Measurements from ENCODE around the gene APEX1. TPM values are rescaled to one million over a fixed set of nuclear protein-coding genes. Genes with fewer than 3 reads are reported as not detected.
A peak's percentile ranks its signal among the peaks of the same experiment; 100 is the strongest.

APEX1 gene
- total RNA-seq, 1 donor from 2014 or later, result 328 TPM

GRCh38 chr14:20421267-20421666 lies 33.8 kb upstream of the APEX1 start:
- DNase-seq (ENCODE audit: low read depth), result no peak
- TF ChIP-seq CTCF (IDR thresholded peaks at IDR 0.05; ENCODE audit: insufficient read depth, low read length, poor library complexity, severe bottlenecking), result no peak
- Histone ChIP-seq H3K36me3 (ENCODE audit: control insufficient read depth, insufficient read depth, low read length) (no peaks in the 10 kb centered on the region), H3K27me3 (ENCODE audit: control insufficient read depth, insufficient read depth, low read length) (no peaks in the 10 kb centered on the region), H3K4me3 (ENCODE audit: low read depth, low read length) (no peak overlapping the region)

- no peak for TF ChIP-seq CTCF (IDR thresholded peaks at IDR 0.05; ENCODE audit: insufficient read depth, low read length, poor library complexity, severe bottlenecking)
- H3K4me3 ChIP-seq (ENCODE audit: low read depth, low read length), result no peak overlapping the region
- no peaks in the 10 kb centered on the region for H3K36me3 ChIP-seq (ENCODE audit: control insufficient read depth, insufficient read depth, low read length)
- DNase-seq (ENCODE audit: low read depth), result no peak
- H3K27me3 ChIP-seq (ENCODE audit: control insufficient read depth, insufficient read depth, low read length), result no peaks in the 10 kb centered on the region
Measured at GRCh38 chr14:20422886-20423285, 32.1 kb upstream of the APEX1 start.

- TF ChIP-seq CTCF (IDR thresholded peaks at IDR 0.05; ENCODE audit: insufficient read depth, low read length, poor library complexity, severe bottlenecking), result no peak
- Histone ChIP-seq H3K4me3 (ENCODE audit: low read depth, low read length) (no peak overlapping the region), H3K27me3 (ENCODE audit: control insufficient read depth, insufficient read depth, low read length) (no peaks in the 10 kb centered on the region), H3K36me3 (ENCODE audit: control insufficient read depth, insufficient read depth, low read length) (no peaks in the 10 kb centered on the region)
- no peak for DNase-seq (ENCODE audit: low read depth)
Measured at GRCh38 chr14:20424851-20425250, 30.2 kb upstream of the APEX1 start.

GRCh38 chr14:20427231-20428009 lies 27.6 kb upstream of the APEX1 start:
- Histone ChIP-seq H3K4me3 (ENCODE audit: low read depth, low read length) (no peak overlapping the region), H3K27me3 (ENCODE audit: control insufficient read depth, insufficient read depth, low read length) (no peaks in the 10 kb centered on the region), H3K36me3 (ENCODE audit: control insufficient read depth, insufficient read depth, low read length) (no peaks in the 10 kb centered on the region)
- no peak for TF ChIP-seq CTCF (IDR thresholded peaks at IDR 0.05; ENCODE audit: insufficient read depth, low read length, poor library complexity, severe bottlenecking)
- DNase-seq (ENCODE audit: low read depth), result peak; percentile 26

- TF ChIP-seq CTCF (IDR thresholded peaks at IDR 0.05; ENCODE audit: insufficient read depth, low read length, poor library complexity, severe bottlenecking), result no peak
- no peak overlapping the region for H3K4me3 ChIP-seq (ENCODE audit: low read depth, low read length)
- no peak for DNase-seq (ENCODE audit: low read depth)
- H3K27me3 ChIP-seq (ENCODE audit: control insufficient read depth, insufficient read depth, low read length), result no peaks in the 10 kb centered on the region
- no peaks in the 10 kb centered on the region for H3K36me3 ChIP-seq (ENCODE audit: control insufficient read depth, insufficient read depth, low read length)
Measured at GRCh38 chr14:20428010-20428365, 27.0 kb upstream of the APEX1 start.

- no peak overlapping the region for H3K4me3 ChIP-seq (ENCODE audit: low read depth, low read length)
- no peak for TF ChIP-seq CTCF (IDR thresholded peaks at IDR 0.05; ENCODE audit: insufficient read depth, low read length, poor library complexity, severe bottlenecking)
- no peak for DNase-seq (ENCODE audit: low read depth)
Measured at GRCh38 chr14:20428802-20429201, 26.2 kb upstream of the APEX1 start.

More at GRCh38 chr14:20428802-20429201, 26.2 kb upstream of the APEX1 start:
- Histone ChIP-seq H3K36me3 (ENCODE audit: control insufficient read depth, insufficient read depth, low read length) (no peaks in the 10 kb centered on the region), H3K27me3 (ENCODE audit: control insufficient read depth, insufficient read depth, low read length) (no peaks in the 10 kb centered on the region)

Measured in kidney epithelial cell (primary cell).